ENCODE results near the gene SEPTIN8.

The SEPTIN8 gene

DNA sequence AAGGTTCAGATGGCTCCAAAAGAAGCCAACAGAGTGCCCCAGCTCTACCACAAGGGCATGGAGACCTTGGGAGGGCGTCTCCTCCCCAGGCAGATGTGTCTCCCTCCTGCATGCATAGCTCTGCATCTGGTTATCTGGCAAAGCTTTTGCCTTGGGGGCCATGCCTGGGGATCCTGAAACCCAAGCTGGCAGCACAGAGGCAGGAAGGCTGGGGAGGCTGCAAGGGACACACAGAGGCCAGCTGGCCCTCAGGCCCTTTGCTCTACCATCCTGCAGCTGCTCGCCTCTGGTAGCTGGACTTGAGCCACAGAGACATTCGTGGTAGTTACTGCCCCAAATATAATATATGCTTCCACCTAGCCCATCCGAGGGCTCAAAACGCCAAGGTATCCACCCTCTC is 3.9 kb downstream of the SEPTIN8 start:
- DNase-seq (ENCODE audit: low spot score): no peak

DNA sequence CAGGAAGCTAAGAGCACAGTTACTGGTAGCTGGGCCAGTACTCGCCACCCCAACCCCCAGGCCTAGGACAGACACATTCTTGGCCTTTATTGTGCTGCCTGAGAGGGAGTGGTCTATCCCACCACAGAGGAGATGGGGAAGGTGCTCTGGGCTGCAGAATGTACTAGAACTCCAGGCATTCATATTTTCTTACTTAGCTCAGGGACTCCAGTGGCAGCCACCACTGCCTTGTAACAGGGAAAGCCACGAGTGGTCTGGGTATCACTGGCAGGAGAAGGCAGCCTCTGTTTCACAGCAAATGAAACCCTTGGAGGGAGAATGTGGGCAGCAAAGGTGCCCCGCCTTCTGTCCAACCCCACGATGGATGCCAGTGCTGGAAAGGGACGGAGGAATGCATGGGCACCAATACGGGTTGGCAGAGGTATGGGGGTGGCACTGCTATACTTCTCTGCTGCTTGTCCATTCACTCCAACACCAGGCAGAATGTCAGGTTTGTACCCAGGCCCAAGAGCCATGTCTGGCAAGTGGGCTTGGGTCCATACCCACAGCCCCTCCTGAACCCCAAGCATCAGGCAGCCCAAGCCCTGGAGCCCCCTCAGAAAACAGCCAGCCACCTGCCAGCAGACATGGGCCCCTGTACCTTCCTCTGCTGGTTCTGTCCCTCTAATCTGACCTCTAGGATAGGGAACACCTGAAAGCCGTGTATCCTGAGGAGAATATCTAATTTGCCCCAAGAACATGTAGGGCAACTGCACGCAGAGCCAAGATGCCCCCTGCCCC is 4.6 kb downstream of the SEPTIN8 start:
- DNase-seq (ENCODE audit: low spot score): no peak
- no peak for TF ChIP-seq CTCF (IDR thresholded peaks at IDR 0.05; ENCODE audit: extremely low read depth, missing control alignments)

More for the DNA sequence above, 3.9 kb downstream of the SEPTIN8 start:
- no peak for TF ChIP-seq CTCF (IDR thresholded peaks at IDR 0.05; ENCODE audit: extremely low read depth, missing control alignments)

DNA sequence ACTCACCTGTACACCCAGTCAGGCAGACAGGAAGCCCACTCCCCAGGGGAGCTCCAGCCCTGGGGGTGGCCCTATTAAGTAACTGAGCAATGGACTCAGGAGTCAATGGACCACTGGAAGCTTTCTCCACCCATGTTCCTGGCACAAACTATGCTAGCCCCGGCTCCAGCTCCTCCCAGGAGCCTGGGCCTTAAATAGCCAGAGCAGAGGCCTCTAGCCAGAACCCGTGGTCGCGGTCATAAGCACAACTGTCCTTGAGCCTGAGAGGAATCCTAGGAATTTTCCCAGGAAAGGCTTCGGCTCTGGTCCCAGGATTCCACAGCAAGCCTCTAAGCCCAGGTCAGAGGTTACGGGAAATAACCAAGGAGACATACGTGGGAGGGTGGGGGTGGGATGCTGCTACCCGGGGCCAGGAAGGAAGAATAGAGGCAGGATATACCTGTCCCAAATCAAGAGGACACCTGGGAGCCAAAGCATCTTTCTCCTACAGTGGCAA is 5.5 kb downstream of the SEPTIN8 start:
- no peak for DNase-seq (ENCODE audit: low spot score)
- TF ChIP-seq CTCF (IDR thresholded peaks at IDR 0.05; ENCODE audit: extremely low read depth, missing control alignments): no peak

DNA sequence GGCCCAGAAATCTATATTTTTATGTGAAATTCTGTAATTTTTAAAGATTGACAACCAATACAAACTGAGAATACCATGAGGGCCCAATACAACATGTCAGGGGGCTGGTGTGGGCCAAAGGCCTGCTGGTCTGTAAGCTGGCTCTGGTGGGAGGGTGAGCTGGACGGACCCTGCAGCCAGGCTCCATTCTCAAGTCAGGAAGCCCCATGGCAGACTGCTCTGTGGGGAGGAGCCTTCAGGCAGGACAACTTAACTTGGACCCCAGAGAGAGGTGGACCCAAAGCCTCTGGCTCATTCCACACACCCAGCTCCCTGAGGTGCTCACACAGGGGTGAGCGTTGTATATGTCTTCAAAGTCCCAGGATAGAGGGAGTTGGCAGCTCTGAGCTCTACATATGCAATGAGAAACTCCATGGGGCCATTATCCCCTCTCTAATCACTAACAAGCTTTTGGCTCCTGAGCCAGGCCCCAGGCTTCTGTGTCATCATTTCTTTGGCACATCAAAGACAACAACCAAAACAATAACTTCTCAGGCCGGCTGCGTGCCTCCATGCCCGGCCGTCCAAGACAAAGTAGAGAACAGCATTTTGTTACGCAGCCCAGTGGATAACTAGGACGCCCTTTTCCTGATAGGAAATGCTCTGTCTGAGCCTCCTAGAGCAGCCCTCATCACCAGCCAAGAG is 6.4 kb downstream of the SEPTIN8 start:
- no peak for TF ChIP-seq CTCF (IDR thresholded peaks at IDR 0.05; ENCODE audit: extremely low read depth, missing control alignments)
- no peak for DNase-seq (ENCODE audit: low spot score)

DNA sequence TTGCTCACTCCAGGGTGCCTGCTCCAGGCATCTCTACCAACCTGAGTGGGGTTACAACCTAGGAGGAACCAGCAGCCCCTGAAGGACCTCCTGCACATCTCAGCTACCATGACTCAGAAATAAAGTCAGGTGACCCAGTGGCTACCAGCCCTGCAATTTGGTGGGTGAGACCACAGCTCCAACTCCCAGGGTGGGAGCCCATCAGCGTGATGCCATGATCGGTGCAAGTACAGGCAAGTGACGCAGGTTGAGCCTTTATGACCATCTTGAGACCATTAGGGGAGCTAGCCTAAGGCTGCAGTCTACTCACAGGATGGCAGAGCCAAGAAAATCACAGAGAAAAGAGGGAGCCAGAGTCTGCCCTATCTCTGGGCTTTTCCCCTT is 8.6 kb downstream of the SEPTIN8 start:
- no peak for TF ChIP-seq CTCF (IDR thresholded peaks at IDR 0.05; ENCODE audit: extremely low read depth, missing control alignments)
- no peak for DNase-seq (ENCODE audit: low spot score)

DNA sequence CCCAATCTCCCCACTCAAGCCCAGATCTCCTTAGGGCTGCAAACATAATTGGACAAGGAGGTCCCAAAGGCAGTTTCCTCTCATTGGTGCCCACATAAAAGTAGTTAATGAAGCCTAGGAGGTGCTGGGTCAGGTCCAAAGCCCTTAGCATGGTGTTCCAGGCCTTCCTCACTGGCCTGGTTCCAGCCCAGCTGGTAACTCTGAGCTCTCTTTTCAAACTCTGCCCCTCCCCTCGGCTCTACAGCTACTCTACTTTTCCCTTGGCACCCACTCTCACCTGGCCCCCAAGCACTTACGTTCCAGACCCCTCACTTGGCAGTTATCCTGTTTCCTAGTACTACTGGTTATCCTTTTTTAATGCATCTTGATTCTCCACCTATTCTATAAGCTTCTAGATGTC is 9.9 kb downstream of the SEPTIN8 start:
- DNase-seq (ENCODE audit: low spot score): no peak

More for the DNA sequence above, 9.9 kb downstream of the SEPTIN8 start:
- TF ChIP-seq CTCF (IDR thresholded peaks at IDR 0.05; ENCODE audit: extremely low read depth, missing control alignments): no peak

All from GM20000 (cell line).